Stimulated activated CD4-positive, alpha-beta T cell treated with anti-CD3 and anti-CD28 coated beads, Interleukin-1b, Interleukin-23, amount 100 ng/mL, for 48 hours (primary cell): ENCODE results near the gene BMP5.
A peak's percentile ranks its signal among the peaks of the same experiment; 100 is the strongest.

ENCODE experiments used
- DNase-seq: peaks from one replicate; pipeline ENCODE4 v3.0.0-alpha.2; 2020

Gene BMP5

DNA sequence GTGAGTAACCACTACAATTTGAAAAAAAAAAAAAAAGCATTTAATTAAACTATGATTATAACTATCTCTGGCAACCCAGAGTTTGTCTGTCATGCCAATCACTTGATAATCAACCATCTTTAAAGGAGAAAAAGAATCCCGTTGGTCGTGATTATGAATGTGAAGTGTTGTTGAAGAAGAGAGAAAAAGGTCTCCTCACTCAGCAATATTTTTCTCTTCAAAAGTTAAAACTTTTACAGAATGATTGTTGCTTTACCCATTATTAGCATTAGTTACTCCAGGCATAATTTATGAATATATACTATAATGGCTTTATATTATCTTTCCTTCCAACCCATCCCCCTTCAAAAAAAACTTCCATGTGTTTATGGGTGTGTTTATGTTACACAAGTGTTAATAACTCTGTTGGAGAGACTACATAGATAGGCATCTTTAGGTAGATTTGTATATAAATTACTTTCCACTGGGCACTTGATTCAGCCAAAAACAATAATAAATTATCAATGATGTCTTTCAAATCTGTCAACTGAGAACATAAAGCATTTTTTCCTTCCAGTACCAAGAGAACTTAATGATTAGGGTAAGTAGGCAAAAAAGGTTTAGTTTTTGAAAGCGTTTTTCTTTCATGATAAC is 5.1 kb downstream of the BMP5 start:
- no peak for DNase-seq

DNA sequence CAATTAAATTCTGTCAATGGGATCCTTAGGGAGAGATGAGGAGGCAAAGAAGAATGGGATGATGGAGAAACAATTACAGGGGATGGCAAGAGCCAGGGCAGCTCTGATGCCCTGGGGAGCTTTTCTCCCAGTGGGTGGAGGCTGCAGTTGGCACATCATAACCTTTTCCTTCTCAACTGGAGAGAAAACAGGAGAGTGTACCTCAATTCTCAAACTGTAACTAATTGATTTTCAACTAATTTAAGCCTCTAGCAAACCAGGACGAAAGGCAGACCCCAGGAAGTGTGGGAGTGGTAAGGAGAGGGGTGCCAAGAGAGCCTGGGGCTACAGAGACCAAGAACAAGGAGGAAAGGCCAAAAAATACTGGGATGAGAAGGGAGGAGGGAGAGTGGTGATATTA is 5.7 kb downstream of the BMP5 start:
- DNase-seq, result no peak

DNA sequence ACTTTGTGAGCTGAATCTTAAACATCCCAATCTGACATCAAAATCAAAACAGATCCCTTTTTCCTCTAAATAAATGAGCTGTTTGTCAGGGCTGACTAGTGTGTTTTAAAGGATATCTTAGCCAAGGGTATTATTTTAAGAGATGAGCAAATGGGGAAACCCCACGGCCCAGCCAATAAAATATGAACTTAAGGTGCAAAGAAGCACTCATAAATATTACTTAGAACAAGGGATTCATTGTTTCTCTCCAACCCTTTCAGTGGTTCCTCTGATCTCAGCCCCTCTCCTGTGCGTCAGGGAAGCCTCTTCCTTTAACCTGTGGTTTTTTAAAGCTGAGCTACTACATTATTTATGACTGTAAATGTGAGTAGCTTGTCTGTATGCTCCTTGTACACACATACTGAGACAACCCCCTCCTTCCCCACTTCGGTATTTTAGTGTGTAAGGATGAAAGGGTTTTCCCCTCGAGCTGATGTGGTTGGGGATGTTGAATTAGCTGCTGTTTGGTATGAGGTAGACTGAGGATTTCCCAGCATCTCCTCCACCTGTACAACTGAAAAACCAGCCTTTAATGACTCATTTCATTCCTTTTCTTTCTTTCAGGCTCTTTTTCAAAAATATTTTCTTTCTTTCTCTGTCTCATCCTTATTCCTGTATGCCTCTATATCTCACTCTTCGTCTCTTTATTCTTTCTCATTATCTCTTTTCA is 6.5 kb downstream of the BMP5 start:
- DNase-seq, result peak; percentile 38

DNA sequence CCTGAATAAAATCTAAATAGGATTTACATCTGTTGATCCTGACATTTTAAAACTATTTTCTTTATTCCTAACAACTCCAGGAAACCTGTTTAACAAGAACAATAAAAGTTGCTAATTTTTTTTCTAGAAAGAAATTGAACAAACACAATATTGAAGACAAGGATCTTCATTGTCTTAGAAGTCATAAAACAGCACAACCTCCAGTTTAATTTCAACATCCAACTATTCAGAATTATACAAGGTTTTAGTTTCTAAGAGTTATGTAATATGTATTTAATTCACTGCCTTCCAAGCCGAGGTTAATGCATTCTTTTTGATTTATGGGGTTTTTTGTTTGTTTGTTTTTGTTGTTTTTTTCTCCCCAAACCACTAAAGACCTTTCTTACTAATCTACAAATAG is 7.2 kb downstream of the BMP5 start:
- DNase-seq, result no peak

DNA sequence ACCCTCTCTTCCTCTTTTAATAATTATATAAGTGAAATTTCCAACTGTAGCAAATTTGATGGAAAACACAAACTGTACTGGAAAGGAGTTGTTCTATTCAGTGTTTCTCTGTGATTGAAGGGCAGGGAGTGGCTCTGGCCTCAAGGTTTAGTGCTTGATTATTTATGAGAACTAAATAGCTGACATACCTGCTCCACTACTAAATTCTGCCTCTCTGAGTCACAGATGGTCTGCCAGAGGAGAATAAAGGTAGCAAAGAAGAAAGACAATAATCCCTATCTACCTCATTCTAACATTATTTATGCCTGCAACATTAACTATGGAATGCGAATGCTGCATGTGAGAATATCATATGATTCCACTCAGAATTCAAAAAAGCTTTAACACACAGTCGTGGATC is 9.3 kb downstream of the BMP5 start:
- DNase-seq, result no peak

DNA sequence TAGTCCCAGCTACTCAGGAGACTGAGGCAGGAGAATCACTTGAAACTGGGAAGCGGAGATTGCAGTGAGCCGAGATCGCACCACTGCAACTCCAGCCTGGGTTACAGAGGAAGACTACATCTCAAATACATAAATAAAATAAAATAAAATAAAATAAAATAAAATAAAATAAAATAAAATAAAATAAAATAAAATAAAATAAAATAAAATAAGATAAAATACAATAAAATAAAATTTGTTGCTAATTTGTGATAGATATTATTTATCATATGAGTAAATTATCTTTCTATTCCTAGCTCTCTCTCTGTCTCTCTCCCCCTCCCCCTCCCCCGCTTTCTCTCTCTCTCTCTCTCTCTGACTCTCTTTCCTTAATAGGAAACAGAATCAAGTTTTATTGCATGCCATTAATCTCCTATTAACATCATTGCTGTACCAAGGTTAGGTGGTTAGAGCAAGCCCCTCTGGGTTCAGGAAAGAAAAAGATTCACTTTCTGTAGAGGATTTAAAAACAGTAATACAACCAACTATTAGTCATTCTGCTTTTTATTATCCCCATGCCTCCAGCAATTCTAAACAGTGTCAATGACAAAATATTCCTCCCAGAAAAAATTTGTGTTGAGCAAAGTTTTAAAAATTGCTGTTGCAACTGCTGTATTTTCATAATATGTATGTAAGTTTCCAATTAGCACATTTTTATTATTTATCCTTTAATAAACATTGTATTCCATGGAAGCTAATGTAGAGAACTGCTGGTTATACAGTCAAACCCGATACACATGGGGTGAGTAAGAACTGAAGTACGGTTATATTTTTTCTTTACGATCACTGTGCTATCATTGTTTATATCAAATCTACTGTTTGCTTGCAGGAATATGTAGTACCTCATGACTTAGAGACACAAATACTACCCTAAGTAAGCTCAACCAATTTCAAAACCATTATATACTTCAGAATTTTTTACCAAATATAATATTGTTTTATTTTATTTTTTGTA is 22.1 kb downstream of the BMP5 start:
- DNase-seq, result no peak

DNA sequence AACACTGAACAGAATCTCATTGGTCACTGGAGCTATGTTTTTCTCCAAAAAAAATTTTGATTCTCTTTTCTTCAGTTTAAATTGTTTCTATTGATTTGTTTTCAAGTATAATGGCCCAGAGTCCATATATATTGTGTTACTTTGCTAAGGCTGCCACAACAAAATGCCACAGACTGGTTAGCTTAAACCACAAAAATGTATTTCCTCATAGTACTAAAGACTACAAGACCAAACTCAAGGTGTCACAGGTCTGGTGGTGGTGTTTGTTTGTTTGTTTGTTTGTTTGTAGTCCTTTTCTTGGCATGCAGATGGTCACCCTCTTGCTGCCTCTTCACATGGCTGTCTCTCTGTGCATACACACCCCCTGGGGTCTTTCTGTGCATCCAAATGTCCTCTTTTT is 34.0 kb downstream of the BMP5 start:
- DNase-seq, result no peak

DNA sequence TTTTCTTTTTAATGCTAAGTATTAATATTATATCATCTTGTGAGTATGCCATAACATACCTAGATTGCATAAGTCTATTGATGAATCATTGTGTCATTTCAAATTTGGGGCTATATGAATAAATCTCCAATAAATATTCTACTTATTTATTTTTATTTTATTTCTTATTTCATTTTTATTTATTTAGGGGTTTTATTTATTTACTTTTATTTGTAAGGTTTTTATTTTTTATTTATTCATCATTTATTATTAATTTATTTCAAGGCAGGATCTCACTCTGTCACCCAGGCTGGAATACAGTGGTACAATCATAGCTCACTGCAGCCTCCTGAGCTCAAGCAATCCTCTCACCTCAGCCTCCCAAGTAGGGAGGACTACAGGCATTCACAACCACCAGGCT is 36.3 kb downstream of the BMP5 start:
- DNase-seq, result no peak

DNA sequence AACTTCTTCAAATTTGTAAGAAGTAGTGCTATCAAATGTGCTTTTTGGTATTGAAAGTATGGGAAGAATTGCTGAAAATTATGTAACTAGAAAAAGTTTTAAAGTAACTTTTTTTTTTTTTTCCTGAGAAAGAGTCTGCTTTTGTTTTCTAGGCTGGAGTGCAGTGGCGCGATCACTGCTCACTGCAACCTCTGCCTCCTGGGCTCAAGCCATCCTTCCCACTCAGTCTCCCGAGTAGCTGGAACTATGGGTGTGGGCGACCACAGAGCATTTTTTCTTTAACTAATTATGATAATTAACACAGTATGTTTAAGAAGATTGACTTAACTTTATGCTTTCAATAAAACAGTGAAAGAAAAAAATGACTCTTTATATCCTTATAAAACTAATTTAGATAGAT is 38.4 kb downstream of the BMP5 start:
- no peak for DNase-seq

DNA sequence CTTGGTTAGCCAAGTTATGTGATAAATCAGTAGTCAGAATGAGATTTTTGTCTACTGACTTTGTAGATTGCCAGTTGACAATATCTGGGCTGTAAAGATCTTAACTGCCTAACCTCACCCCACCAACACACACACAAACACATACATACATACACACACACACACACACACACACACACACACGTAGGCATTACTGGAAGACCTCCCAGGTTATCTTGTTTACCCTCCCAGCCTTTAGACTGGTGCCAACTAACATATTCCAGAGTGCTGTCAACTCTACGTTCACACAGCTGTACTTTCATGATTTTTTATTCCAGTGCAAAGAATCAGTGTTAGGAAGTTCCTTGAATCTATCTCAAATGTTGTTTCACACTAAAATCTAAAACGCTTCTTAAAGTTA is 38.9 kb downstream of the BMP5 start:
- DNase-seq, result no peak

DNA sequence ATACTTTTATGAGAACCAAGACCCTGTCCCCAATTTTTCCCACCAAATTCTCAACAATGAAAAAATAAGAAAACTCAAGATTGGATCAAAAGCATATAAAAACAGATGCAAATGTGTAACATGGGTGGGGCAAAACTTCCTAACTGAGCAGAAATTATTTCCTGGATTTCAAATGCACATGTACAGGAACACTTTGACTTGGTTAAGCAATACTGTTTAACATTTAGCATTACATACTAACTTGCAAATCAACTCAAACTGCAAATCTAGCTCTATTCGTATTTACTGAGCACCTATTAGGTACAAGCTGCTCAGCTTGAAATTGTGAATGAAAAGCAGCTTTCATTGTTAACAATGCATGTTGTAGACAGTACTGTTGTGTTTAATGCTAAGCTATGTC is 40.2 kb downstream of the BMP5 start:
- DNase-seq, result no peak

DNA sequence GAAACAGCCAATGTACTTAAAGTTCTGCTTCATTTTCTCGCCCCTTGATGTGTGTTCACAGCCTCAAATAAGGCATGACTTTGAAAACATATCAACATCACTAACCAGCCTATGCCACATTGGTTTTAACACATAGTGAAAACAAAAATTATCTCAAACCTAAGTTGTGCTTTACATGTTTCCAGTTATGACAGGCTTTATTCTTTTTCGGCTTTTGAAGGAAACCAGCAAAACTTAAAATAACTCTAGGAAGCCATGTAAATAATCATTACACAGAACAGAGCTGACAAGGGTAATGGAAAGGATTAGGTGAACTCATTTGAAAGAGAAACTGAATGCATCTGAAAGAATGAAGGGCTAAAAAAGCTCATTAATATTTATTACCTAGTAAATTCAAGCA is 42.1 kb downstream of the BMP5 start:
- no peak for DNase-seq

DNA sequence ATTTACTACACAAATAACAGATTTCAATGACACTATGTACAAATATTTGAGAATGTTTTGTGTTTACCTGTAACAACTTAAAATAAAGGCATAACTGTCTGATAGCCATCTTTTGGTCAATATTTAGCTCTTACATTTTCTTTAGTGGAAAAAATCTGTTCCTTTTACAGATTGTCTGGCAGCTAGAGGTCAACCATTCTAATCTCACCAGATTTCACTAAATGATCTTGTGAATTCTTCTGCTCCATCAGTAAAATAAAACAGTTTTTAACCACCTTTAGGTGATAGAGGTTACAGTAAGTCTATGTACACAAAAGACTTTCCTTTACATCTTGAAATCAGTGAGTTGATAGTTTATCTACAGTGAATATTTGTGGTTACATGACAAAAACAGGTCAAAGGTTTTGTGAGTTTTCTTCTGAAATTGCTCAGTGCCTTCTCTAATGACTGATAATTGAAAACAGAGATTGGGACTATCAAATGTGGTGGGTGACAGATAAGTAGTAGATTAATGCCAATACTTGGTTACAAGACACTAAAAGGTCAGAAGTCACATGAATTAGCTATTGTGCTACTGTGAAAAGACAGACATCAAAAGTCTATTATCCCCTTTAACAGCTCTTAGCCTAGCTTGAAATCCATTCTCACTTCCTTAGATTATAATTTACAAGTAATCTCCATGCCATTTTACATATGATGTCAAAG is 47.4 kb downstream of the BMP5 start:
- DNase-seq, result no peak

DNA sequence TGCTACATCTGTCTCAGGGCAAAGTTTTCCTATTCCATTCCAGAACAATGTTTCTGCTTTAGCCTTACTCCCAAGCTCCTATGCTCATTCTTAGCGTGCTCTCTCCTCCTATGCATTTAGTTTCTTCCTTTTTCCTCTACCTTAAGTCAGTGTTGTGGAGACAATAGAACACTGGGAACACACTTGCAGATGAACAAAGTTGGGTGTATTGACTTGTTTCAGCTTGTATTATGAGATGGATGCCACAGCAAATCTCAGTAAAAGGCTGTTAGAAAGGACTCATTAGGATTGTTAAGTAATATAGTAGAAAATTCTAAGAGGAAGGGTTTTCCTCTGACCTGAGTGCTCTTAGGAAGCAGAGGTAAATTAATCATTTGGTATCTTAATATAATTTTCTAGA is 48.4 kb downstream of the BMP5 start:
- no peak for DNase-seq

DNA sequence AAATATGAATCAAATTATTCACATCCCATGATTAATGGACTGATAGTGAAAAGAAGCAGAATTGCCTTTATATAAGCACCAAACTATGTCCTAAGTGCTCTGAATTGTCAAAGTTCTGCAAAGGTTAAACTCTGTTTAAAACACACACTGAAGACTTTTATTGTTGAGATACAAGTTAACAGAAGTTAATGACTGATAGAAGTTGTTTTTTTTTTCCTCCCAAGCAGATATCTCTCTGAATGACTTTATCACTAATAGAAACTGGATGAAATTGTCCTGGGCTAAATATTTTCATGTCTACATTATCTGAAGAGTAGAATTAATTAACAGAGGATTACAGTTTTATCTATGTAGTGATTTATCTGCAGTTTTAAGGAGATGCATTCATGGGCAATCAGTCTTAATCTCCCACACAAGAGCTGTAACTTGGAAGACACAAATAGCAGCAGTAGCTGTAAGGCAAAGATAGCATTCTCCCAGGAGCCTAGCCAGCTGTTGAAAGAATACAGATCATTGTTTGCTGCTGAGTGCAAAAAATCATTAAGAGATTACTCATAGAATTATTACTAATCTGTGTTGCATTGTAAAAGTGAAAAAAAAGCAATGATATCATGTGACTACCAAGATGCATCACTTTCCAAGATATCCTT is 49.9 kb downstream of the BMP5 start:
- no peak for DNase-seq

DNA sequence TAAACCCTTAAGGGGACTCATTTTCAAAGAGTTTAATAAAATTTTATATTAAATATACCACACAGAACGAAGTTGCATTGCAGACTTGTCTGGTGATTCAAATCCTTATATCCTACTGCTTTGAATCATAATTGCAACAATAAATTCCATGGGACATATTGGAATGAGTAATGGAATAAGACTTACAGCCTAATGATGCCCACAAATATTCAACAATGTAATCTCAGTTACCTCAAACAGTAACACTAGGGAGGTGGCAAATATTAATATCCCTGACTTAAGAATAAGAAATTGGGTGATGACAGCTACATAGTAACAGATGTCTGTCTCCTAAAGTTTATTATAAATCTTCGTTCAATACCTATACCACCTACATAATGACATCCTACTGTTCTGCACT is 52.6 kb downstream of the BMP5 start:
- no peak for DNase-seq

DNA sequence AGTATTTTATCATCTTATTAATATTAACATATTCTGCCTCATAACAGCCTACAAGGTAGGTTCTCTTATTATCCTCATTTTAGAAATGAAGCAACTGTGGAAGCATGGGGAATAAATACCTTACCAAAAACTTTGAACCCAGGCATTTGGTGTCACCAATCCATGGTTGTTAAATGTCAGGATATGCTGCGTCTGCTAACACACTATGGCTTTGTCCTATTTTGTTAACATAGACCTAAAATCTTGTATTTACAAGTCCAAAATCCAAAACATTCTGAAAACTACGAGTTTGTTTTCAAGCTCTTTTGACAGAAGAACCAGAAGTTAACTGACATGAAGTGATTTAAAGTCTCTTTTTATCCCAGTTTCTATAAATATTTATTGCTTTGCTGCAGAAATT is 53.4 kb downstream of the BMP5 start:
- no peak for DNase-seq

DNA sequence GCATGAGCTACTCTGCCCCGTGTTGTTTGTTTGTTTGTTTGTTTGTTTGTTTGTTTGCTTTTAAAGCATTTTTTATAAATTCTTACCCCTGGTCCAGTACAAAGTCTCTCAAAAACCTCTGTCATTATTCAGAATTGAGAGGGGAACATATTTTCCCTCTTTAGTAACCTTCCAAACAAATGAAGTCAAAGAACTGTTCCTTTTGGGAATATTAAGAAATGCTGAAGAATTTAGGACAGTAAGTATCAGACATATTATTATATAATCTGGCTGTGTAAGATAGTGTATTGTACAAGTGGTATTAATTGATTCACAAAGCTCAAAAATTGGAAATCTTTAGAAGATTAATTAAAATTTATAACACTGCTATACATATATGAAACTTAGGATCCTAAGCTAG is 54.7 kb downstream of the BMP5 start:
- DNase-seq, result no peak

DNA sequence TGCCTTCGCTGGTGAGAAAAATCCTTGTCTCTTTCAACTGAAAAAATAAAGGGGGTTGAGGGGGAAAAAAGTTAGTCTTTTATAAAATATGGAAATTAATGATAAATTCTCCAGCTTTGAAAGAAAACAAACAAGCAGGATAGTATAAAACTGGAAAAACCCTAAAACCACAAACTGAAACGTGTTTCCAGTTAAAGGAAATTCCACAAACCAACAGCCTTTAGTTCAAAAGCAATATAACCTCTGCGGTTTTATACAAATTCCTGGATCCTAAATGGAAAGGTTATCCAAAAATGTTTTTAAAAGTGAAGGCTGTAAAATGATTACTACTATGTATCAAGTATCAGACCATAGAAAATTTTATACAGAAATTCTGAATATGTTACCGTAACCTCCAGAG is 55.6 kb downstream of the BMP5 start:
- DNase-seq, result no peak

DNA sequence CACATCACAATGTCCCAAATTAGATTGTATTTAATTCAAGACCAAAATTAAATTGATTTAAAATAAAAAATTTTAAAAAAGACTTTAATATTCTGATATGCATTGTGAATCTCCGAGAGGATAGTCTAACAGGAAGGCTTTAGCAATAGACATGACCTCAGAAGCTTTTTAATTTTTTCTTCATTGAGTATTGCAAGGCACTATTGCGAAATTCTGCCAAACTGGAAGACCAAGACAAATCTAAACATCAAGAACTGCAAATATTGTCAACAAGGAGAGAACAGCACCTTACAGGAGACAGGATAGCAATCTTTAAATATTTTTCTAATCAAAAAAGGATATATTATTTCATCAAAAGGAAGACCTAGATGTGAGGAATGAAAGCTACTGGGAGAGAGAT is 56.9 kb downstream of the BMP5 start:
- no peak for DNase-seq

DNA sequence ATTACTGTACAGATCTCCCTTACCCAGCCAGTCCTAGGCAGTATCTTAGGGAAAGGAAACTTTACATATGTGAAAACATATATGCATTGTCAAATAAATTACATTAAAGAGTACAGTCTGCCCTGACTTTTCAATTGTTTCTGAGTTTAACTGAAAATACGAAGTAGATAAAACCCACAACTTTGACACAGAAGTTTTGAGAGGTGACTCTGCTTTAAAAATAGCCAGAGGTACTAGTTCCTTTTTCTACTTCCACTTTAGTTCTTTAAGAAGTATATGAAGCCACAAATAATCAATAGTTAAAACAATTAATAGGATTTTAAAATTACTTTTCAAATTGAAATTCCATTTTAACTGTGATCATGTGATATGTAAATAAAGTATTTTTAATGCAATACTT is 62.9 kb downstream of the BMP5 start:
- no peak for DNase-seq

DNA sequence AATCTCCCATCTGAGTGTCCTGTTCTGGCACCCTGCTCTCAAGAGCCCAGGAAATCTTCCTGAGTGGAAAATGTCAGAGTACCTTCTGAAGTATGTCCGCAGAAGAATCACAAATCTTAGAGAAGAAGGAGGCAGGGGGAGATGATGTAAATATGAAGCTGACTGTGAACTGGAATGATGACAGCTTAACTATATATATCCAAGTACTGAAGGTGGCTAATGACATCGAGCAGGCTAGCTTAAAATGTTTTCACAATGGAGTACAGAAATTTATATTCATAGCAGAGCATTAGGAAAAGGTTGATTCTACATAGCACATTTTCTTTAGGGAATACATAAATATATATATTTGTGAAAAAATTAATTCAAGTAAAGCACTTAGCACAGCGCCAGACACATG is 64.3 kb downstream of the BMP5 start:
- no peak for DNase-seq

DNA sequence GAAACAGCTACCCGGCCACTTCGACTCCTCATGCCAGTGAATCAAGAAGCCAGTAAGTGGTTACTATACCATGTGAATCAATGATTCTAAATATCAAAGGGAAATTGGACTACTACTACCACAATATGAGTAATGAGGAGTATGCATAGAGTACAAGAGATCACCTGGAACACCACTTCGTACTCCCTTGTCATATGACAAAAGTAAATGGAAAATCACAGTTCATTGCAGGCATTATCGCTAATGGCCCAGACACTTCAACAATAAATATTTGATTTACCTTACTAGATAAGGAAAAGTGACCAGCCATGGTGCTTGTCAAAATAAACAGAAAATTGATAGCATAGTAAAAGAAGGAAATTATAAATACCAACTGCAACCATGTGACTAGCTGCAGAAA is 73.1 kb downstream of the BMP5 start:
- no peak for DNase-seq
